ENCODE results near the gene AMPD1. TPM values are rescaled to one million over a fixed set of nuclear protein-coding genes. Genes with fewer than 3 reads are reported as not detected.

Gene AMPD1
- total RNA-seq, 1 experiment from 2014 or later, result 0.19 TPM

GRCh38 chr1:114670083-114671010 lies 25.0 kb downstream of the AMPD1 start:
- H3K4me3 ChIP-seq (ENCODE audit: low read depth, low read length, poor library complexity, severe bottlenecking), result peak overlapping the region; percentile 70
- intact Hi-C loops (cut with micrococcal nuclease; ENCODE audit: unreplicated experiment), result loop anchor here (5.0 to 10.0 kb wide), 2 partner anchors 326 to 693 kb away; partner anchors contain the start of gene OLFML3
- no peaks in the 10 kb centered on the region for H3K9me3 ChIP-seq (ENCODE audit: low read depth, low read length, poor library complexity, severe bottlenecking)
- no peaks in the 10 kb centered on the region for H3K4me1 ChIP-seq (ENCODE audit: insufficient read depth, low read length, poor library complexity, severe bottlenecking)
- TF ChIP-seq EZH2 (IDR thresholded peaks at IDR 0.05; ENCODE audit: borderline replicate concordance, low read depth, low read length, poor library complexity, severe bottlenecking), result no peak
- TF ChIP-seq, protein P1, sequence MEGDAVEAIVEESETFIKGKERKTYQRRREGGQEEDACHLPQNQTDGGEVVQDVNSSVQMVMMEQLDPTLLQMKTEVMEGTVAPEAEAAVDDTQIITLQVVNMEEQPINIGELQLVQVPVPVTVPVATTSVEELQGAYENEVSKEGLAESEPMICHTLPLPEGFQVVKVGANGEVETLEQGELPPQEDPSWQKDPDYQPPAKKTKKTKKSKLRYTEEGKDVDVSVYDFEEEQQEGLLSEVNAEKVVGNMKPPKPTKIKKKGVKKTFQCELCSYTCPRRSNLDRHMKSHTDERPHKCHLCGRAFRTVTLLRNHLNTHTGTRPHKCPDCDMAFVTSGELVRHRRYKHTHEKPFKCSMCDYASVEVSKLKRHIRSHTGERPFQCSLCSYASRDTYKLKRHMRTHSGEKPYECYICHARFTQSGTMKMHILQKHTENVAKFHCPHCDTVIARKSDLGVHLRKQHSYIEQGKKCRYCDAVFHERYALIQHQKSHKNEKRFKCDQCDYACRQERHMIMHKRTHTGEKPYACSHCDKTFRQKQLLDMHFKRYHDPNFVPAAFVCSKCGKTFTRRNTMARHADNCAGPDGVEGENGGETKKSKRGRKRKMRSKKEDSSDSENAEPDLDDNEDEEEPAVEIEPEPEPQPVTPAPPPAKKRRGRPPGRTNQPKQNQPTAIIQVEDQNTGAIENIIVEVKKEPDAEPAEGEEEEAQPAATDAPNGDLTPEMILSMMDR (conservative IDR thresholded peaks at IDR 0.05; ENCODE audit: low read depth, low read length), result no peak
- no peak overlapping the region for H3K27ac ChIP-seq (ENCODE audit: low read depth, low read length, poor library complexity, severe bottlenecking)
- BruUV-seq (replicated peaks), result no TSS peak
- H3K36me3 ChIP-seq (ENCODE audit: insufficient read depth, low read length, poor library complexity, severe bottlenecking), result no peaks in the 10 kb centered on the region
- ChIA-PET POLR2A (ENCODE audit: low non-redundant PET) (no interaction called here), CTCF (interaction anchor here (1.1 kb wide), 1 partner anchor 691 kb away, joined by 4 read pairs; the partner anchor contains the start of gene OLFML3)
- peak; percentile 92 for DNase-seq (ENCODE audit: low spot score)
- H3K27me3 ChIP-seq (replicated peaks; ENCODE audit: insufficient read depth, low read depth, low read length, poor library complexity), result no peaks in the 10 kb centered on the region

DNA sequence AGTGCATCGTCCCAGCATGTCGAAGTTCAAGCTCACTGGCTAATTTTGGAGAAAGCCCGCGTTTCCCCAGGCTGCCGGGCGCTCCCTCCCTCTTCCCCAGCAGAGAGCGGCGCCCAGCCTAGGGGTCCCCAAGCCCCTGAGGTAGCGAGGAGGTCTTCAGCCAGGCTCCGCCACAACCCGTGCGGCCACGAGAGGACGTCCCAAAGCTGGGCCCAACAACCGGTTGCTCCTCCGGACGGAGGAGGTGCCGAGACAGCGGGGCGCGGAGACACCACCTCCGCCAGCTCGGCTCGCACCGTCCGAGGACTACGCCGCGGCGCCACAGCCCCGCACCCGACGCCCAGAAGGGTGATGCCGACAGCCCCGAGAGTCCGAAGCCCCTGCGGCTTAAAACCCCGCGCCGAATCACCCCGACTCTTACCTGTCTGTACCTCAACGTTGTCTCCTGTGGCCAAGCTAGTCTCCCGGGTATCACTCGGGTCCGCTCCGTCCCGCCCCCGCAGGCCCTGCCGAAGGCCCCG lies 25.7 kb downstream of the AMPD1 start, which contains the start of gene DENND2C:
Gene DENND2C, minus strand, starts transcription at position 488 of the 521 bp plus-strand sequence. CDS start 44,065 bp downstream, outside the sequence.
- ChIA-PET POLR2A (ENCODE audit: low non-redundant PET) (no interaction called here), CTCF (interaction anchor here (1.1 kb wide), 1 partner anchor 690 kb away, joined by 4 read pairs; the partner anchor contains the start of gene OLFML3)
- Histone ChIP-seq H3K27me3 (replicated peaks; ENCODE audit: insufficient read depth, low read depth, low read length, poor library complexity) (no peaks in the 10 kb centered on the region), H3K27ac (ENCODE audit: low read depth, low read length, poor library complexity, severe bottlenecking) (no peak within 1 kb of the TSS), H3K9me3 (ENCODE audit: low read depth, low read length, poor library complexity, severe bottlenecking) (no peaks in the 10 kb centered on the region), H3K4me1 (ENCODE audit: insufficient read depth, low read length, poor library complexity, severe bottlenecking) (no peaks in the 10 kb centered on the region), H3K4me3 (ENCODE audit: low read depth, low read length, poor library complexity, severe bottlenecking) (peak within 1 kb of the TSS; percentile 70), H3K36me3 (ENCODE audit: insufficient read depth, low read length, poor library complexity, severe bottlenecking) (no peaks in the 10 kb centered on the region)
- TSS peak; percentile 57 for BruUV-seq (replicated peaks)
- intact Hi-C loops (cut with micrococcal nuclease; ENCODE audit: unreplicated experiment), result loop anchor here (5.0 to 10.0 kb wide), 2 partner anchors 325 to 692 kb away; partner anchors contain the start of gene OLFML3
- TF ChIP-seq, protein P1 (conservative IDR thresholded peaks at IDR 0.05; ENCODE audit: low read depth, low read length), result no peak
- no peak for TF ChIP-seq EZH2 (IDR thresholded peaks at IDR 0.05; ENCODE audit: borderline replicate concordance, low read depth, low read length, poor library complexity, severe bottlenecking)
- DNase-seq (ENCODE audit: low spot score), result no peak

DNA sequence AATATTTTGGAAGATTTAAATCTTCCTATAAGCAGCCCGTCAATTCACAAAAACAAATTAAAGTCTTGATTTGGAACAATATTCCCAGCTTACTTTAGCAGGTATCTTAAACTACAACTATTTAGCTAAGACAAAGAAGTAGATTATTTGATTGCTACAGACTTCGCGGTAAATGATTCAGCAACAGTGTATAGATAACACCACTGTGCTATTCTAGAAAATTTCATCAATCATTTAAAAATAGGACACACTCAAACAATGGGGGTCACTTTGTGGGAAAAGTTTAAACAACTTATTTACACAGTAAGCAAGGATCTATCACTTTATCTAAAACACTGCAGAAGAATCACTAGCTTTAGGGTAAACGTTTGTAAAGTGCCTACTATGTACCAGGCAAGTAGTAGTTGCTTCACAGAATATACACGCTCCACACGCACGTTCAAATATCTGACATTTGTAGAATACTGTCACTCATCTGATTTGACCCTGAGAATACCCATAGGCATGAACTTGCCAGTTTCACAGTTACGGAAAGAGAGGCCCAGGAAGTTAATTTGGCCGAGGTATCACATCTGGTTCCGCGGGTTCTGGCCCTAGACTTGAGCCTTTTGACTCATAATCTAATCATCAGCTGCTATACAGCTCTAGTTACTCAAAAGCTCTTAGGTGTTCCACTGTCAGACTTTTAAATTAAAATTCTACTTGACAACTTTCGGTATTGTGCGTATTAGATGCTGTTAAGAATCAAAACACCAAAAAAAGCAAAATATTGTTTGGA lies 26.4 kb downstream of the AMPD1 start:
- Histone ChIP-seq H3K9me3 (ENCODE audit: low read depth, low read length, poor library complexity, severe bottlenecking) (no peaks in the 10 kb centered on the region), H3K36me3 (ENCODE audit: insufficient read depth, low read length, poor library complexity, severe bottlenecking) (no peaks in the 10 kb centered on the region), H3K4me1 (ENCODE audit: insufficient read depth, low read length, poor library complexity, severe bottlenecking) (no peaks in the 10 kb centered on the region), H3K27ac (ENCODE audit: low read depth, low read length, poor library complexity, severe bottlenecking) (no peak overlapping the region), H3K4me3 (ENCODE audit: low read depth, low read length, poor library complexity, severe bottlenecking) (peak overlapping the region; percentile 70), H3K27me3 (replicated peaks; ENCODE audit: insufficient read depth, low read depth, low read length, poor library complexity) (no peaks in the 10 kb centered on the region)
- ChIA-PET CTCF (interaction anchor here (1.1 kb wide), 1 partner anchor 690 kb away, joined by 4 read pairs; the partner anchor contains the start of gene OLFML3), POLR2A (ENCODE audit: low non-redundant PET) (interaction anchor here (0.5 kb wide), 1 partner anchor 16 kb away, joined by 3 read pairs; no protein-coding TSS in a partner anchor)
- intact Hi-C loops (cut with micrococcal nuclease; ENCODE audit: unreplicated experiment), result no loop called here
- no TSS peak for BruUV-seq (replicated peaks)
- no peak for TF ChIP-seq EZH2 (IDR thresholded peaks at IDR 0.05; ENCODE audit: borderline replicate concordance, low read depth, low read length, poor library complexity, severe bottlenecking)
- TF ChIP-seq, protein P1 (conservative IDR thresholded peaks at IDR 0.05; ENCODE audit: low read depth, low read length), result no peak
- no peak for DNase-seq (ENCODE audit: low spot score)
